Stomach smooth muscle (tissue), 2 donors: Measurements from ENCODE around the gene GDPD3.
A peak's percentile ranks its signal among the peaks of the same experiment; 100 is the strongest.

Experiments
- H3K27ac ChIP-seq: one replicate; pipeline ENCODE4 v1.7.0; 2013; ENCODE audit warnings: mild to moderate bottlenecking, low read length, inconsistent platforms
- H3K27me3 ChIP-seq, 2 donors: one replicate each; pipeline ENCODE4 v1.7.0; 2013; ENCODE audit warnings: low read length in 2 of 2; ENCODE audit not compliant: insufficient read depth in 2 of 2, control insufficient read depth in 1 of 2
- H3K36me3 ChIP-seq, 2 donors: one replicate each; pipeline ENCODE4 v1.7.0; 2013; ENCODE audit warnings: low read length in 2 of 2; ENCODE audit not compliant: control insufficient read depth in 2 of 2, insufficient read depth in 2 of 2
- H3K4me1 ChIP-seq: one replicate; pipeline ENCODE4 v1.7.0; 2013; ENCODE audit warnings: low read length; ENCODE audit not compliant: control insufficient read depth, insufficient read depth
- H3K4me3 ChIP-seq, 2 donors: one replicate each; pipeline ENCODE4 v1.7.0; 2013; ENCODE audit warnings: low read length in 2 of 2
- H3K9ac ChIP-seq, 2 donors: one replicate each; pipeline ENCODE4 v1.7.0; 2013; ENCODE audit warnings: low read length in 2 of 2, mild to moderate bottlenecking in 1 of 2
- H3K9me3 ChIP-seq, 2 donors: one replicate each; pipeline ENCODE4 v1.7.0; 2013; ENCODE audit warnings: low read length in 2 of 2; ENCODE audit not compliant: control insufficient read depth in 2 of 2
- donor health status: healthy.
- donor health status: Pancreatic carcinoma.

GDPD3 gene

DNA sequence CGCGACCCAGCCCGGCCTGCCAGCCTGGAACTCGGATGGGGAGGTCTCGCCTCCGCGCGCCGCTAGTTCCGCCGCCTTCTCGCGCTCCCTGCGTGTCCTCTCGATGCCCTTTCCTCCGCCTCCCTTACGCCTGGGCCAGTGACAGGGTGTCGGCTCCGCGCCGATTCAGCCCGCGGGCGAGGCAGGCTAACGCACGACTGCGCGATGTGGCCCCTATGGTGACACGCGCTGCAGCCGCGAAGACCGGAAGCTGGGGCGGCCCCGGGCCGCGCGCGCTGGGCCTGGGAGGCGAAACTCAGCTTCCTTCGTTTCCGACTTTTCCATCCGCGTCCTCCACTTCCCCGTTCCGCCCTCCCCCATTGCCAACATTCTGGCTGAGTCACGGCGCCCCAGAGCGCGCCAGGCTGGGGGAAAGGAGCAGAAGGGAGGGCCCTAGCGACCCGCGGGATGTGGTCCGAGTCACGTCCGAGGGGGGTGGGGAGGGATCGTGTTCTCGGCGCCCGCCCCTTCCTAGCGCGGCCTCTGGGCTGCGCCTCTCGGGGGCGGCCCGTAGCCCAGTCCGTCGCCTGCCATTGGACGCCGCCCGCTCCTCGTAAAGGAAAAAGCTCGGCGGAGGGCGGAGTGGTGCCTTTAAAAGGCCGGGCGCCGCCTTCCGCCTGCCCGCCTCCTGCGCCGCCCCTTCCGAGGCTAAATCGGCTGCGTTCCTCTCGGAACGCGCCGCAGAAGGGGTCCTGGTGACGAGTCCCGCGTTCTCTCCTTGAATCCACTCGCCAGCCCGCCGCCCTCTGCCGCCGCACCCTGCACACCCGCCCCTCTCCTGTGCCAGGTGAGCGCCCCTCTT, 48.0 kb downstream of the GDPD3 start, which contains the start of gene ALDOA:
Gene ALDOA, plus strand, starts transcription at position 659 of the 841 bp plus-strand sequence. CDS start 1,138 bp downstream, outside the sequence.
- Histone ChIP-seq H3K27ac (peak within 1 kb of the TSS; percentile 99), H3K4me3 (peak within 1 kb of the TSS; percentile 86 to 97), H3K4me1 (peaks cover 70% of the 10 kb centered on the region), H3K36me3 (peaks cover 25 to 30% of the 10 kb centered on the region in 2 donors), H3K9me3 (no peaks in the 10 kb centered on the region), H3K27me3 (no peaks in the 10 kb centered on the region), H3K9ac (peak within 1 kb of the TSS; percentile 94 to 98)

DNA sequence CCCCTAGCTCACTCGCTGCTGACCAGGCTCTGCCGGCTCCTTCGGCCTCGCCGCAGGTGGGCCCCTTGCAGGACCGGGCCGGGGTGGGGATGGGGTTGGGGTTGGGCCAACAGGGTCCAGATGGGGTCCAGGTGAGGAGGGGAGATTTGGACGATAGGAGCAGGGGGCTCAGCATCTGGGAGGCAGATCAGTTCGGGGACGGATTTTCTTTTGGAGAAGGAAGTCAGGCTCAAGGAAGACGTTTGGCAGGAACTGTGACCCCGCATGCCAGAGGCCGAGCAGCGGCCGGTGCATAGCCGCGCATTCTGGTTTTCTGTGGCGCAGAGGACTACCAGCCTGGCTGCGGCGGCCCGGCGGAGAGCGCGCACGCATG, 48.6 kb downstream of the GDPD3 start:
- Histone ChIP-seq H3K27ac (peak overlapping the region; percentile 99), H3K27me3 (no peaks in the 10 kb centered on the region), H3K4me3 (peak overlapping the region; percentile 86 to 97), H3K9ac (peak overlapping the region; percentile 94 to 98), H3K4me1 (peaks cover 69% of the 10 kb centered on the region), H3K36me3 (peaks cover 24 to 26% of the 10 kb centered on the region in 2 donors), H3K9me3 (no peaks in the 10 kb centered on the region)

DNA sequence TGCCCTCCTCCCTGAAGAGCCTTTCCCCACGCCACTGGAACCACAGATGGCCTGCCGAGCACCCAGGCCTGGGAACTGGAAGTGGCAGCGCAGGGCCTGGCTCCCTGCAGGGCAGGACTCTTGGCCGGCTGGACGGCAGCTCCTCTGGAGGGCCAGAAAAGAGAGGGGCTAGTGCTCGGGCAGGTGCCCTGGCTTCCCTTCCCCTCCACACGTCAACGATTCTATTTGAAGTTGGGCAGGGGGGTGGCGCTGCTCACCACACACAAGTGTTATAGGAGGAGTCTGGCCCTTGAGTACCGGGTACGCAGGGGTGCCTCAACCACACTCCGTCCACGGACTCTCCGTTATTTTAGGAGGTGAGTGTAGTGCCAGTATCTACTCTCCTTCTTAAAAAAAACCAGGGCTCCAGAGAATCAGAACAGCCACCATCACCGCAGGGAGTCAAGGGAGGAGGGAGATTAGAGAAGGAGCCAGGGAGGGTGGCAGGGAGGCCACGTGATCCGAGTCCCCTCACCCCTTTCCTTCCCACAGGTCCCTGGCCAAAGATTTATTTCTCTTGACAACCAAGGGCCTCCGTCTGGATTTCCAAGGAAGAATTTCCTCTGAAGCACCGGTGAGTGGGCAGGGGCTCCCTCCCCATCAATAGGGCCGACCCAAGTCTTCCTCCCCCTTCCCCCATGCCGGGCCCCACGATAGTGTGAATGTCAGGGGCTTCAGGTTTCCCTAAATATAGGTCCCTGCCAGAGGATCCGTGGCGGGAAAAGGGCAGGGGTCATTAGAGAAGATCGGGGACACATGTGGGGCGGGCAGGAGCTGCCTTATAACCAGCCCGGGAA, 49.2 kb downstream of the GDPD3 start:
- H3K27me3 ChIP-seq, result no peaks in the 10 kb centered on the region
- H3K4me1 ChIP-seq, result peaks cover 63% of the 10 kb centered on the region
- H3K4me3 ChIP-seq, result peak overlapping the region; percentile 86 to 97
- peaks cover 17 to 20% of the 10 kb centered on the region in 2 donors for H3K36me3 ChIP-seq
- H3K9ac ChIP-seq, result peak overlapping the region; percentile 94 to 98
- H3K9me3 ChIP-seq, result no peaks in the 10 kb centered on the region
- H3K27ac ChIP-seq, result peak overlapping the region; percentile 99

DNA sequence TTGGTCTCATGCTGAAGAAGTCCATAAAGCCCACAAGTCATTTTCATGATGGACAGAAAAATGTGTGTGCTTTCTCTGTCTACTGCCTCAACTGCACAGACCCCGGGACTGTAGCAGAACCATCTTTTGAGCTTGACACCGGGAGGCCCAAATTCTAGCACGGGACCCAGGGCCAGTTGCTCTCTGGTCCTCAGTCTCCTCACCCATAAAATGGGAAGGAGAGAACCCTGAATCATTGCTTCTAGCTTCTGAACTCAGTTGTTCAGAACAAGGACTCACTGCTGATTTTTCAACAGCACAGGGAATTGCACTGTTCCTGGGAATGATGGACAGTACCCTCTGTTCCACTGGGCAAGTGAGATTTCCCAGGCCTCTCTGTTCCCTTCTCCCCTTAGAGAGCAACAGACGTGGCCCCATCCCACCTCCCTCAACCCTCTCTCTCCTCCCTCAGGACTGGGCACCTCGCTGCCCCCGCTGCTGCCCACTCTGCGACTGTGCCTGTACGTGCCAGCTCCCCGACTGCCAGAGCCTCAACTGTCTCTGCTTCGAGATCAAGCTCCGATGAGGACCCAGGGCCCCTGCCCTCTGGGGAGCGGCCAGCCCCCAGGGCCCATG, 50.0 kb downstream of the GDPD3 start:
- peaks cover 56% of the 10 kb centered on the region for H3K4me1 ChIP-seq
- H3K4me3 ChIP-seq, result peak overlapping the region; percentile 86 to 97
- peaks cover 10 to 13% of the 10 kb centered on the region in 2 donors for H3K36me3 ChIP-seq
- H3K27me3 ChIP-seq, result no peaks in the 10 kb centered on the region
- peak overlapping the region; percentile 94 to 98 for H3K9ac ChIP-seq
- no peaks in the 10 kb centered on the region for H3K9me3 ChIP-seq
- H3K27ac ChIP-seq, result peak overlapping the region; percentile 99

DNA sequence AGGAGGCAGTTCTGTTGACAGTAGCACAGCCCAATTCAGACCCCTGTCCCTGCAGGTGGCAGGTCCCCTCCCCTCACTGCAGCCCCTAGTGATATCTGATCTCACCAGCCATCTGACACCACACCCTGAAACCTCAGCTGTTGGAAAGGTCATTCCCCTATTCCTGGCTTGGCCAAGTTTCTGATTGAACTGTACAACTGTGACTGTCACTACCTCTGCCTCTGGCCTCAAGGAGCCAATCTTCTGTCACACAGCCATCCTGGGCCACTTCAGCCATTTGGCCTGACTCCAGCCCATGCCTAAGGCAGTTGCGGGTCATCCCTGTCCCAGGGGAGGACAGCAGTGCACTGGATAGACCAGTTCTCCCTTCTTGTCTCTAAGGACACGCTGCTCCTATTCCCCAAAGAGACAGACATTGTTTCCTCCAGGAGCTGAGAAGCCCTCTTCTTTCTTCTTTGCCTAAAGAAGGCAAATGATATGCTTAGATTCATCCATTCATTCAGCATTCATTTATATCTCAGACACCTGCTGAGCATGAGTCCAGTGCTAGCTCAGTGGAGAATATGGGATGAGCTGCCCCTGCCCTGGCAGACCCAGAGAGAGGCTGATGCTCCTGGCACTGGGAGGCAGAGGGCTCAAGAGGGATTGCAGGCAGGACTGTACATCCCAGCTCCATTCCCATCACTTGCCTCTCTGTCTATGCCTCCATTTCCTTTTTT, 52.3 kb downstream of the GDPD3 start:
- H3K27ac ChIP-seq, result no peak overlapping the region

DNA sequence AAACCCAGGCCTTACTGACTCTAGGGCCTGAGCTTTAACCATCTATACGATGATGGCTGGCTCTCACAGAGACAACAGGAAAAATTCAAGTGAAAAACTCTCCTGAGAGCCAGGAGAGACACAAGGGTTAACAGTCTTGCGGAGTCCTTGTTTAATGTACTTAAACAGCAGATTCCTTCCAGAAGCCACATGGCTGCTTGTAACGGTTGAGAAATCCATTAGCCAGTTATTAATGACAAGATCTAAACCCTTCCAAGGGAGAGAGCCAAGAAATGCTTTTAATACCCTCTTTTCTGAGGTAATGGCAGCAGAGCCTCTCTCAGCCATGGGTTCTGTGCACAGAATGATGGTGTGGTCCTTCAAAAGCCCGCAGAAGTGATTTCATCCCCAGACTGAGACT, 53.0 kb downstream of the GDPD3 start:
- Histone ChIP-seq H3K4me1 (peaks cover 35% of the 10 kb centered on the region), H3K36me3 (no peaks in the 10 kb centered on the region), H3K27me3 (no peaks in the 10 kb centered on the region), H3K9me3 (no peaks in the 10 kb centered on the region), H3K27ac (no peak overlapping the region), H3K9ac (peak overlapping the region in 1 of 2 donors; percentile 38), H3K4me3 (no peak overlapping the region)

More for the DNA sequence above, 52.3 kb downstream of the GDPD3 start:
- H3K27me3 ChIP-seq, result no peaks in the 10 kb centered on the region
- no peaks in the 10 kb centered on the region for H3K36me3 ChIP-seq
- no peak overlapping the region for H3K4me3 ChIP-seq
- H3K4me1 ChIP-seq, result peaks cover 35% of the 10 kb centered on the region
- peak overlapping the region in 1 of 2 donors; percentile 47 for H3K9ac ChIP-seq
- H3K9me3 ChIP-seq, result no peaks in the 10 kb centered on the region

DNA sequence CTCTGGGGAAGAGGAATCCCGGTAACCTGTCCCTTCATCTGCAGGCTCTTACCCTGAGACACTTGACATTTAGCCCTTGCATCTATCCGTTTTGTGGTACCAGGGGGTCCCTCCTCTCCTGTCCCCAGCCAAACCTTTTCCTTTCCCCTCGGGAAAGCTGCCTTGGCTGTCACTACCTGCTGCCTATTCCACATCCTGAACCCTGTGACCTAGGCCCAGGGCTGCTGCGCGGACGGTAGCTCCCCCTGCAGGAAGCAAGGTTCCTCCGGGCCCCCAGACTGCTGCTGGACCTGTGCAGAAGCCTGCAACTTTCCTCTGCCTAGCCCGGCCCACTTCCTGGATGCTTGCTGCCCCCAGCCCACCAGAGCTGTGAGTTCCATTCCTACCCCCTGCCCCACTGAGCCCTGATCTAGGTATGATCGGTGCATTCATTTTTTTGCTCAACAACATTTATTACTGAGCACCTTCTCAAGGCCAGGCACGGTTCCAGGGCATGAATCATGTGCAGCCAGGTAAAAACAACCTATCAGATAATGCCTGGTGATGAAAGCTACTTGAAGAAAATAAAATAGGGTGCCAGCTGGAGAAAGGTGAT, 58.3 kb downstream of the GDPD3 start:
- Histone ChIP-seq H3K27ac (no peak overlapping the region), H3K4me3 (no peak overlapping the region), H3K9ac (no peak overlapping the region), H3K27me3 (no peaks in the 10 kb centered on the region), H3K4me1 (peaks cover 11% of the 10 kb centered on the region), H3K9me3 (no peaks in the 10 kb centered on the region), H3K36me3 (no peaks in the 10 kb centered on the region)
